ENCODE data around the gene NKX6-2.
"Not testable (repeated sequence)": the region's sequence is repeated elsewhere in the genome, so short reads cannot be mapped to it uniquely, and the experiment has no call there.

The NKX6-2 gene

GRCh38 chr10:132780356-132780755 lies 5.6 kb downstream of the NKX6-2 start:
- no peak for DNase-seq (ENCODE audit: low read depth)

DNA sequence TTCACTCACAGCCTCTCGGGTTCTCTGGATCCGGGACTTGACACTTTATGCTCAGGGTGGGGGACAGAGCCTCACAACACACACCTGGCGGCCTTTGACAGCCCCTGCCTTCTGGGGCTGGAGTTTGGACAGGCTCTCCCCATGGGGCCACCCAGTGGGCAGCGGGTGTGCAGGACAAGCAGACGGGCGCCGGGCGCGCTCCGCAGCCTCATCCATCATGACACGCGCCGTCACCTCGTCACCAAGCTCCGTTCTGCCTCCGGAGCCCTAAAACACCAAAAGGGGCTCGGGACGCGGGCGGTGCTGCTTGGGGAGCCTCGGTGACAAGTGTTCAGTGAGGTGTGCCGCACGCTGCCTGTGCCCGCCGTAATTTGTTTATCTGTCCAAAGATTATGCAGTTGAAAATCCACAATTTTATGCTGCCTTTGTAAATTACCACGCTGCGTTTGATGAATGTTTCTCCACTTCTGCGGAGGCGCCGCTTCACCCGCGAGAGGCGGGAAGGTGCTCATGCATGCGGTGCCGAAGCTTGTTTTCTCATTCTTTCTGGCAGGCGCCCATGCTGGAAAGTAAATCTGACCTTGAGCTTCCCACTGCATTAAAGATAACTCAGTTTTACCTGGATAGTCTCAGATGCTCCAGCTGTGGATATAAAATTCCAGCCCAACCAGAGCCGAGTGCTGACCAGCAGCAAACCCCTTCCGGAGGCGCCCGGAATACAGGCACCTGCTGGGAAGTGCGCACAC lies 6.2 kb downstream of the NKX6-2 start:
- no peak for DNase-seq (ENCODE audit: low read depth)

DNA sequence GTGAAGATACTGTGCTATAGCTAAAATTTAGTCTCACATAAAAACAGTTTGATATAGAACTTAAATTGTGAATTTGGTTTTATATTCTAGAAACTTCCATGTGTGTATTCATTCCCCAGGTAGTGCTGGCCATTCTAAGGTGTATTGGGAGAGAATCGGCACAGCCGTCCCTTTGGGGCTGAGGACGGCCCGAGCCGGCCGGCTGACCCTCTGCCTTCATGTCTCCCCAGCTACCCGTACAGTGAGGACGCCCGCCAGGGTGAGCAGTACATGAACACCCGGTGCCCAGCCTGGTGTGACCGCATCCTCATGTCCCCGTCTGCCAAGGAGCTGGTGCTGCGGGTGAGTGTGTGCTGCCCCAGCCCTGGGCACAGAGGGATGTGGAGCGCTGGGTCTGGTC lies 8.5 kb downstream of the NKX6-2 start:
- no peak for DNase-seq (ENCODE audit: low read depth)

- DNase-seq (ENCODE audit: low read depth): no peak
These were observed 9.1 kb downstream of the NKX6-2 start for GRCh38 chr10:132776821-132777220.

DNA sequence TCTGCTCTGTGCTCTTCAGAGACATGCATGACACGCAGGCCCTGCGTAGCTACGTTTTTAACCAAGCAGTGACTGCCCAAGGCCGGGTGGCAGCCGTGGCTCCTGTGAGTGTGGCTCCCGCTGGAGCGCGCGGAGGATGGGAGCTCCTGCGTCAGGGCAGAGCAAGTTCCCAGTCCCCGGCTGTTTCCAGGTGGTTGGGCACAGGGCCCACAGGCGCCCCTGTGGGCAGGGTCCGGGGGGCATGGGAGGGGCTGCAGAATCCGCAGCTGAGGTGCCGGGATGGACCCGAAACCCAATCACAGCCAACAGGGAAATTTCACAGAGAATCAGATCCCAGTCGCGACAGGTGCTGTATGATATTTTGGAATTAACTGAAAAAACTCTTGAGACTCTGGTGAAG lies 9.8 kb downstream of the NKX6-2 start:
- no peak for DNase-seq (ENCODE audit: low read depth)

DNA sequence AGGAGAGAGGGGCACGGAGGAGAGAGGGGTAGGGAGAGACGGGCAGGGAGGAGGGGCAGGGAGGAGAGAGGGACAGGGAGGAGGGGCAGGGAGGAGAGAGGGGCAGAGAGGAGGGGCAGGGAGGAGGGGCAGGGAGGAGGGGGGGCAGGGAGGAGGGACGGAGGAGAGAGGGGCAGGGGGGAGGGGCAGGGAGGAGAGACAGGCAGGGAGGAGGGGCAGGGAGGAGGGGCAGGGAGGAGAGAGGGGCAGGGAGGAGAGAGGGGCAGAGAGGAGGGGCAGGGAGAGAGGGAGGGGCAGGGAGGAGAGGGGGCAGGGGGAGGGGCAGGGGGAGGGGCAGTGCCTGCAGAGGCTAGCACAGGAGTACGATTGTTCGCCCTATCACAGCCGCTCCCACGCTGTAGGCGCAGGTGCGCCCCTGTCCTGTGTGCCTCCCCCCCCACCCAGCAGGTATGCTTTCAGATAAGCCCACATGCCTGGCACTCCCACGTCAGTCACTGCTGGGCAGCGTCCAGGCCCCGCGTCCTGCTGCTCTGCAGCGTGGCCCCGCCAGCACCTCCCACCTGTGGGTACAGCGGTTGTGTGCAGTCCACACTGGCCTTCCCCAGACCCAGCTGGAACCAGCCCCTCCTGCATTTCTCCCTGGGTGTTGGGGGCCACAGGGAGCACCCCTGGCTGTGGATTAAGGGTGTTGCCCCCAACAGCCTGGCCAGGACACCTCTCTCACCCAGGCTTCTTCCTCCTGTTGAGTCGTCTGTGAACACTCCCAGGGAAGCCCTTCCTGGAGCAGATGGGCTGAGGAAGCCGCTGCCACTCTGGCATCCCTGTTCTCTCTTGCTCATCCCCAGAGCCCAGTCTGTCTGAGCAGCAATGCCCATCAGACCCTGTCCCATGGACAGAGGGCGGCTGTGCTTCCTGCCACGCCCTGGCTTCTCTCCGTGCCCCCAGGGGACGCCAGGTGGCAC lies 10.8 kb downstream of the NKX6-2 start:
- no peak for DNase-seq (ENCODE audit: low read depth)

GRCh38 chr10:132774181-132774901 lies 11.6 kb downstream of the NKX6-2 start:
- no peak for DNase-seq (ENCODE audit: low read depth)

- DNase-seq (ENCODE audit: low read depth): not testable (repeated sequence)
These were observed 13.1 kb downstream of the NKX6-2 start for GRCh38 chr10:132772816-132773215.

DNA sequence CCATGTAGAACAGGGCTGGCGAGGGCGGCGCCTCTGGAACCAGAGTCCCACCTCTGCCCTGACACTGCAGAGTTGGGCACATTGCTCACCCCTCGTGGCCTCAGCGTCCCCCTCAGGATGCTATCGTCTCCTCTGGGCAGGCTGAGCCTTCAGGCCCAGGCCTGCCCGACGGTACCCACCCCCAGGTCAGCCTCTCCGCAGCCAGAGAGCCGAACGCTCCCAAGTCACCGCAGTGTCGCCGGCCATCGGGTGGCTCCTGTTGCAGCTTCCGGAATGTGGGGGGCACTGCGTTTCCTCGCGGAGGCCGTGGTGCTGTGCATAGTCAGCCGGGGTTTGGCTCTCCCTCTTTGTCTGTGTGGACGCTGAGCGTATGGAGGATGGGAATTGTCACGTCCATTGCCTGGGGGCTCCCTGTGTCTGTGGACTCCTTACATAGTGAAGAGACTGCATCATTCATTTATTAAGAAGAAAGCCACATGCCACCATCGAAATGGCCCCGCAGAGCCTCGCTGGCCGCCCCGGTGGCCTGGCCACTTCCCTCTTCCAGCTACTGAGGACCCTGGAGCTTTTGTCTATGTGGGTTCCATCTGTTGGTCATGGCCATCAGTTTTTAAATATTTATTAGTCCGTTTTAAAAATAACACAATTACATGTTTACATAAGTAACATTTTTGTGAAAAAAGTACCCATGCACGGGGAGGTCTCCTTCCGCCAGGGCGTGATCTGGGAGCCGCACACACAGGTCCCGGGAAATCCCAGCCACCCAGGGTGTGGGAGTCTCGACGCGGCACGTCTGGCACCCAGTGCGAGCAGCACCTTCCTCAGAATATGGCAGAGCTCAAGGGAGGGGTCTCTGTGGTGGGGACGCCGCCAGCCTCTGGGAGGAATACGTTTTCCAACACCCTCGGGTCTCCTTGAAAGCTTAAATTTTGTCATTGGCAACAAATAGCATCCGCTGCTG lies 15.6 kb downstream of the NKX6-2 start:
- no peak for DNase-seq (ENCODE audit: low read depth)

GRCh38 chr10:132768346-132769248 lies 17.4 kb downstream of the NKX6-2 start:
- DNase-seq (ENCODE audit: low read depth): no peak

DNA sequence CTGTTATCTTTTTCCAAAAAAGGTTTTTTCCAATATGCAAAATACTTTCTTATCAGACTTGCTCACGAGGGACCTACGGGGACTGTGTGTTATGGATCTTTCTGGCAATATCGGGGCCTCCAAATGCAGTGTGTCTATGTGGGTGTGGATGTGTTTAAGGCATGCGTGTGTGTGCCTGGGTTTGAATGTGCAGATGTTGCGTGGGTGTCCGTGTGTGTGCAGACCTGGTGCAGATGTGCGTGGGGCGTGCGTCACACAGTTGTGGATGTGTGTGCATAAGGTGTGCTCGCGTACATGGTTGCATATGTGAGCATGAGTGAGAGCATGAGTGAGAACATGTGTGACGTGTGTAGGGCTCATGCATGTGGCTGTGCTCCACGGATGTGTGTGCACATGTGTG lies 19.7 kb downstream of the NKX6-2 start:
- no peak for DNase-seq (ENCODE audit: low read depth)

GRCh38 chr10:132765435-132765834 lies 20.5 kb downstream of the NKX6-2 start:
- no peak for DNase-seq (ENCODE audit: low read depth)

GRCh38 chr10:132764108-132764507 lies 21.8 kb downstream of the NKX6-2 start:
- DNase-seq (ENCODE audit: low read depth): no peak

- no peak for DNase-seq (ENCODE audit: low read depth)
These were observed 22.4 kb downstream of the NKX6-2 start for GRCh38 chr10:132763545-132763944.

- DNase-seq (ENCODE audit: low read depth): no peak
These were observed 23.7 kb downstream of the NKX6-2 start for GRCh38 chr10:132762267-132762666.

GRCh38 chr10:132761395-132762060 lies 24.4 kb downstream of the NKX6-2 start:
- DNase-seq (ENCODE audit: low read depth): no peak

DNA sequence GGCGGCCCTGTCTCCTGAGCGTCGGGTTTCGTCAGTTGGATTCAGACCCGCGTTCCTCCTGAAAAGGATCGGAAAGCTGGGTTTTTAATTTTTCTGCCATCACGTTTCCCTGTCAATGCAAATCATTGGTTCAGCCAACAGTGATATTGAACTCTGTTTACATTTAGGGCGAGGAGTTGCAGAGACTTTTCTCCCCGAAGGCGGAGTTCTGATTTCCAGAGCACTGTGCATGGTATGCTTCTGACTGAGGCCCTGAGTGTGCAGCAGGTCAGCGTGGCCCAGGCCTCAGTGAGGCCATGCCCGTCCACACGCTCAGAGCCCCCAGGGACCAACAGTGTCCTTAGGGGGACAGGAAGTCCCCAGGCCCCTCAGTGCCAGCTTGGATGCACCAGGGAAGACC lies 27.1 kb downstream of the NKX6-2 start:
- DNase-seq (ENCODE audit: low read depth): no peak

- no peak for DNase-seq (ENCODE audit: low read depth)
These were observed 28.8 kb downstream of the NKX6-2 start for GRCh38 chr10:132757171-132757570.

- no peak for DNase-seq (ENCODE audit: low read depth)
These were observed 29.4 kb downstream of the NKX6-2 start for GRCh38 chr10:132756591-132756990.

Measured in stimulated activated CD8-positive, alpha-beta memory T cell treated with anti-CD3 and anti-CD28 coated beads, Interleukin-15, amount 100 ng/mL, for 24 hours (primary cell).